GM18508 (cell line): ENCODE measurements around the gene HERC5.
"Not testable (repeated sequence)": the region's sequence is repeated elsewhere in the genome, so short reads cannot be mapped to it uniquely, and the experiment has no call there.

Source experiments
- ATAC-seq: cut with Tn5 transposase; IDR thresholded peaks from one replicate; pipeline ENCODE4 v1.9.1; 2021; ENCODE audit warnings: moderate number of reproducible peaks; ENCODE audit not compliant: insufficient read depth, unreplicated experiment

Gene HERC5

DNA sequence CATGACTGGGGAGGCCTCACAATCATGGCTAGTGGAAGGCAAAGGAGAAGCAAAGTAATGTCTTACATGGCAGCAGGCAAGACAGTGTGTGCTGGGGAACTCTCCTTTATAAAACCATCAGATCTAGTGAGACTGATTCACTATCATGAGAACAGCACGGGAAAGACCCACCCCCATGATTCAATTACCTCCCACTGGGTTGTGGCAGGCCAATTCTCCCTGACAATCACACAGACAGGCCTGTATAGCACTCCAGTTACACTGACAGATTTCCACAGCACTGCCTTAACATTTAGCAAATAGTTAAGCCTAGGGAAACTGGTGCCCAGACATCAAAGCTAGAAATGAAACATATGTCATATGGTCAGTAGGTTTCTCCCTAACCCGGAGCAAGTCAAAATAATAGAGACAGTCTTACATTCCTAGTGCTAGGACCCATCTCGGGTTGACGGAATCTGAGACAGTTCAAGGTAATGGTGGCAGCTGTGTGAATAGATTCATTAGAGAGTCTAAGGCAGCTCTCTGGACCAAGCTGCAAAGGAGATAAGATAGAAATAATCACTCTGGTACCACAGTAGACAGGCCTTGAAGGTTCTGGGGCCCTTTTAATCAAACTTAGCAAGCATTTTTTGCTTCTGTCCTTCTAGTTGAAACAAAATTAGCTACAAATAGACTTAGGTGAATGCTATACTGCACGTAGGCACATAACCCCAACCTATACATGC lies 9.4 kb upstream of the HERC5 start:
- no peak for ATAC-seq

DNA sequence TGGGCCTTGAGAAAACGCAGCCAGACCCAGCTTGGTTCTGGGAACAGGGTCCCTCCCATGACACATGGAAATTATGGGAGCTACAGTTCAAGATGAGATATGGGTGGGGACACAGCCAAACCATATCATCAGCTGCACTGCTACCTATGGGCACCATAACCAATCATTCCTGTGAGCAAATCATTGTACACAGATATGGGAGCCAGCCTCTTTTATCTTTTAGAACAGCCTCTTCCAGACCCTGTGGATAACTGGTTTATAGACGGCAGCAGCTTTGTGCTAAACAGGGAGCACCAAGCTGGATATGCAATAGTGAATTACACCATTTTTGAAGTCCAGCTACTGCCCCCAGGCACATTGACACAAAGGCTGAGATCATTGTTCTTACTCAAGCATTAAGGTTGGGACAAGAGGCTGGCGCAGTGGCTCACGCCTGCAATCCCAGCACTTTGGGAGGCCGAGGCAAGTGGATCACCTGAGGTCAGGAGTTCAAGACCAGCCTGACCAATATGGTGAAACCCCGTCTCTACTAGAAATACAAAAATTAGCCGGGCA lies 8.6 kb upstream of the HERC5 start:
- ATAC-seq: not testable (repeated sequence)

DNA sequence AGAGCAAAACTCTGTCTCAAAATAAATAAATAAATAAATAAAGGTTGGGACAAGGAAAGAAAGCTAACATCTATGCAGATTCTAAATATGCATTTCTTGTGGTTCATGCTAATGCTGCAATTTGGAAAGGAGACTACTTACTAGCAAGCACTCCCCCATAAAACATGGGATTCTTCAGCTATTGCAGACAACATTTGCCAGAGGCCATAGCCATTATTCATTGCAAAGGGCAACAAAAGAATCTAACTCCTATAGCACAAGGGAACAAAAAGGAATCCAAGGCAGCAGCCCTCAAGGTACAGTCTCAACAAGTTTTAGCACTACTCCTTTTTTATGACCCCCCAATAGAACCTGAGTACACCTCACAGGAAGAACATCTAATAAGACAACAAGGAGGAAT lies 8.0 kb upstream of the HERC5 start:
- no peak for ATAC-seq

DNA sequence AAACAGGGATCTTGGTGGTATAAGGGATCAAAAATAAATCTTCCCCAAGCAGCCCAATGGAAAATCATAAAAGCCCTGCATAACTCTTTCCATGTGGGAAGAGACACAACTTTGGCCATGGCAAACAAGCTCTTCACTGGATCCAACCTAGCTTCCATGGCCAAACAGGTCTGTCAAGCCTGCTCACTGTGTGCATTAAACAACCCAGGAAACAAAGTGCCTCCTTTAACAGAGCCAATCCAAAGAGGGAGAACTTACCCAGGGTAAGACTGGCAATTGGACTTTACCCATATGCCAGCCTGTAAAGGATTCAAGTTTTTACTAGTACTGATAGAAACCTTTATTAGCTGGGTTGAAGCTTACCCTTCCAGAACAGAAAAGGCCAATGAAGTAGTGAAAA lies 7.6 kb upstream of the HERC5 start:
- ATAC-seq: no peak

DNA sequence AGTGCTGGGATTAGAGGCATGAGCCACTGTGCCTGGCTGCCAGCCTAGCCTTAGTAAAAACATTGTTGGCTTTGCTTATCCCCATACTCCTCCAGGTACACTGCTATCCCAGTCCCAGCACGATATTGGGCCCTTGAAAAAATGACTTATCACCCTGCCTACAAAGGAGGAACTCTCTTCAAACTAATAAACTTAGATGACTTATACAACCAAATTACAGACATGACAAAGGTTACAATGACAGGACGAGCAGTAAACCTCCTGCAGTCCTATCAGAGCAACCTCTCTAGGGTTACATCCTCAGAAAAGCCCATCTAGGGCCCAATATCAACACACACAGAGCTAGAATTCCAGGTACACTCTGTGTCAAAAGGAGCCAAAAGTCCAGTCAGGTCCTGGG lies 5.7 kb upstream of the HERC5 start:
- ATAC-seq: no peak

- ATAC-seq: no peak
Measured at GRCh38 chr4:88452912-88453311, 4.0 kb upstream of the HERC5 start.

DNA sequence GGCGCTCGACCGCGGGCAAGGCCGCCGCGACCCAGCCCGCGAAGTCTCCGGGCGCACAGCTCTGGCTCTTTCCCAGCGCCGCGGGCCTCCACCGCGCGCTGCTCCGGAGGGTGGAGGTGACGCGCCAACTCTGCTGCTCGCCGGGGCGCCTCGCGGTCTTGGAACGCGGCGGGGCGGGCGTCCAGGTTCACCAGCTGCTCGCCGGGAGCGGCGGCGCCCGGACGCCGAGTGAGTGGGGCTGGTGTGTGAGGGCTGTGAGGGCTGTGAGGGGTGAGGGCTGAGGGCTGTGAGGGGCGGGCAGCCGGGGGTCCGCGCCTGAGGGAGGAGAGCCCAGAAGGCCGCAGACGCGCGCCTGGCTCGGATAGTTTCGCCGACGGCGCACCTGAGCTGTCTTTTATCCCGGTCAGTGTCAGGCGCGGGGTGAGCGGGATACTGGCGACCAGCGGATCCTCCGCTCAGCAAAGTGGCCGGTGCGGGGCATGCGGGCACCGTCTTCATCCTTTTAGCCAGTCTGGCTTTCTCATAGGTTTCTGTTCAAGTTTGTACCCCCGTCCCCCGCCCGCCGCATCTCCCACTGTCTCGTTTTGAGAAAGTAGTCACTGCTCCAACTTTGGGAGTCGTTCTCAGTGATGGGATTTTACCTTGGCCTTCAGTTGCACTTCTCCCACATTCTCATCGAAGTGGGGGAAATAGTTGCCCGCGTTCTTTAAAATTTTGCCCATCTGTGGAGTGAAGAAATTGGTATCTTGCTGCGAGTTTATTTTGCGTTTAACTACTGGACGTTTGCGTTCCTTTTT lies 586 bp downstream of the HERC5 start:
- ATAC-seq: peak; percentile 14

DNA sequence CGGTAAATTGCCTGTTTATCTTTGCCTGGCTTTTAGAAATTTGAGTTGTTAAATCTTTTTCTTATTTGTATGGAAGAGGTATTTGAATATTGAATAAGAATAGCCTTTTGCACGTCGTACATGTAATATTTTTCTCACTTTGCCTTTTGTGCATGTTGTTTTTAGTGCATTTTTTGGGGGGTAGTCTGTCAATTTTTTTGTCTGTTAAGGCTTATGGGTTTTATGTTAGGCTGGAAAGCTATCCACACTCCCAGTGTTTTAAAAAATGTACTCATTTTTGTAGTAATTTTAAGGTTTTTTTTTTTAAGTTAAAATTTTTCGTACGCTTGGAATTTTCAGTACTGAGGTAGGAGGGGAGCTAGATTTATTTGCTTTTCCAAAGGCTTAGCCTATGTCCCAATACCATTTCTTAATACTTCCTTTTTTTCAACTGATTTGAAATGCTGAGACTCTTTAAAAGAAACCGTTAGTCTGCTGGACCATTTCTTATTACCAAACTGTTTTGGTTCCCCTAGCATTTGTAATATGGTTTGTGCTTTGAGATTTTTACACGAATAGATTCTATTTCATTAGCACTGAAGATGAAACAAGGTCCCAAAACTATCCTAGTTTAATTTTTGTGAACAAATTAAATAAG lies 1.3 kb downstream of the HERC5 start:
- ATAC-seq: no peak

- no peak for ATAC-seq
Measured at GRCh38 chr4:88465653-88466192, 8.8 kb downstream of the HERC5 start.

DNA sequence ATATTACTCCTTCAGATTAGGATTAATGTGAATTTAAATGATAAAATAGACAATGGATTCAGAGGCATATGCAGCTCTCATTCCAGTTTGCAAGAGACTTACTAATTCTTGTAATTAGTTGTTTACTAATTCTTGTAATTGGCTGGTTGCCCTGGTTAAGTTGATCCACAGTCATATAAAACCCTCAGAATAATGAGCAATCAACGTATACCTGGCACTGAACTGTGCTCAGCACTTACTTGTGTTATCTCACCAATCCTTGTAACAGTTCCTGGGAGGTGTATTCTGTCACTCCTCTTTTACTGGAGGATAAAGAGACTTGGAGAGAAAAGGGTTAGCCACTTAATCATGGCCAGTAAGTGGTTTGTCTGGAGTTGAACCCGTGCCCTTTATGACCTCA lies 10.5 kb downstream of the HERC5 start:
- ATAC-seq: no peak

DNA sequence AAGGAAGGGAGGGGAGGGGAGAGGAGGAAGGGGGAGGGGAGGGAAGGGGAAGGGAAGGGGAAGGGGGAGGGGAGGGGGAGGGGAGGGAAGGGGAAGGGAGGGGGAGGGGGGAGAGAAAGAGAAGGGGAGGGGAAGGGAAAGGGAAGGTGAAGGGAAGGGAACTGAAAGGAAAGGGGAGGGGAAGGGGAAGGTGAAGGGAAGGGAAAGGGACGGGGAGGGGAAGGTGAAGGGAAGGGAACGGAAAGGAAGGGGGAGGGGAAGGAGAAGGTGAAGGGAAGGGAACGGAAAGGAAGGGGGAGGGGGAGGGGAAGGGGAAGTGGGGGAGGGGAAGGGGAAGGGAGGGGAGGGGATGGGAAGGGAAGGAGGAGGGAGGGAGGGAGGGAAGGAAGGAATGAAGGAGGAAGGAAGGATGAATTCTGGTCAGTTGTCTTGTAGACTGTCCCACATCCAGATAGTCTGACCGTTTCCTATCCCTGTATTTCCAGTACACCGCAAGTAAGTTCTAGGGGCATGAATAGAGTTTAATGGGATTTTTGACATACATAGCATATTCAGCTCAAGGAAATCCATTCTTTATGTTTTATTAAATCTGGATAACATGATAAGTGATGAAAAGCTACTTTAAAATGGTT lies 20.4 kb downstream of the HERC5 start:
- no peak for ATAC-seq

DNA sequence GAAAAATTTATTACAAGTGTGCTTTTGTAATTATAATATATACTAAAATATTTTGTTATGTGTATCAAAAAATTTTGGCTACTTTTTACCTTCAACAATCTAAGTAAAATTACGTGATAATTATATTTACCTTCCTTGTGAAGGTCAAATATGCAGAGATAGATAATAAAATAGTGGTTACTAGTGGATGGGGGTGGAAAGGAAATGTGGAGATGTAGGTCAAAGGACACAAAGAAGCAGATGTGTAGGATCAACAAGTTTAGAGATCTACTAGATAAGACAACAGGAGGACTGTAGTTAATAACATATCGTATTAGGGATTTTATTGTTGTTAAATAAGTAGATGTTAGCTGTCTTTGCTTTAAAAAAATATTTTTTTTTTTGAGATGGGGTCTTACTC lies 21.3 kb downstream of the HERC5 start:
- no peak for ATAC-seq

DNA sequence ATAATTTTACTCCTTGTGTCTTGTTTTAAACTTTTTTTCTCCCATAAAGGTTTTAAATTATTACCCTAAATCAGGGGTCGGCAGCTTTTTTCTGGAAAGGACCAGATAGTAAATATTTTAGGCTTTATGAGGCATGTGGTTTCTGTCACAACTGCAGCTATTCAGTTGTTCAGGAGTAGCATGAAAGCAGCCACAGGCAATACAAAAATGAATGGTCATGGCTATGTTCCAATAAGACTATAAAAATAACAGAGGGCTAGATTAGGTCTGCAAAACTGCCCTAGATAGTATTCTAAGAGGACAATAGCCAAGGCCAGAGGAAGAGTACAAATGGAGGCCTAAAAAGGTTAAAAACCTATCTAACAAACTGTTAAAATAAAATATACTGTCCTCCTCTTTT lies 24.6 kb downstream of the HERC5 start:
- no peak for ATAC-seq

- ATAC-seq: no peak
Measured at GRCh38 chr4:88489100-88489761, 32.3 kb downstream of the HERC5 start.

DNA sequence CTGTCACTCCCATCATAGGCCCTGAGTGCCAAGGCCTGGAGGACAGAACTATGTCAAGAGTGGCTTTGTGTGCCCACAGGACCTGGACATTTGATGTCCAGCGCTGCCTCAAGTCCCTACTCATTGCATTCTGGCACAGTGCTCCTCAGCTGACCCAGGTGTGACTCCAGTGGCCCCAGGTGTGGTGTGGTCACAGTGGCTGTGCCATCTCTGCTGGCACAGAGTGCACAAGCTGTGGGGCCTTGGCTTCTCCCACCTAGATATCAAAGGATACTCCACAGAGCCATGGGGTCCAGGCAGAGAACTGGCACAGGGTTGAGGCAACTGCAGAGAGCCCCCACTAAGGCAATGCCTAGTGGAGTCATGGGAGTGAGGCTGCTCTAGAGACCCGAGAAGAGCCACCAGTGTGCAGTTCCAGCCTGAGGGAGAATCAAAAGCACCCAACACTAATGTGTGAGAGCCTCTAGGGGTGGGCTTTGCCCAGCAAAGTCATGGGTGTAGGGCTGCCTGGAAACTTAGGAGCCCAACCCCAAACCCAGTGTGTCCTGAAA lies 41.0 kb downstream of the HERC5 start:
- ATAC-seq: no peak

GRCh38 chr4:88503344-88503743 lies 46.4 kb downstream of the HERC5 start:
- ATAC-seq: no peak

DNA sequence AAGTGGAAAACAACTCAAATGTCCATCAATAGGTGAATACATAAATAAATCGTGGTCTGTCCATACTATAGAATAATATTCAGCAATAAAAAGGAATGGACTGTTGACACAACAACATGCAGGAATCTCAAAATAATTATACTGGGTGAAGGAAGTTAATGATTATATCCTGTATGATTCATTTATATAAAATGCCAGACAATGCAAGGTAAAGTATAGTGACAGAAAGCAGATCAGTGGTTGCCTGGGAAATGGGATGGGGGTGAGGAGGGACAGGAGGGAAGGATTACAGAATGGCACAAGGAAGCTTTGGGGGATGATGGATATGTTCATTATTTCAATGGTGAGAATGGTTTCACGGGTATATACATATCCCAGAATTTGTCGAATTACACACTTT lies 54.3 kb downstream of the HERC5 start:
- no peak for ATAC-seq

GRCh38 chr4:88514557-88515511 lies 57.9 kb downstream of the HERC5 start:
- no peak for ATAC-seq
